Ecto neural progenitor cell (in vitro differentiated cells): ENCODE results near the gene DAND5.
"Not testable (repeated sequence)": the region's sequence is repeated elsewhere in the genome, so short reads cannot be mapped to it uniquely, and the experiment has no call there.

ENCODE experiments used
- DNase-seq: peaks from one replicate; pipeline ENCODE4 v3.0.0-alpha.2; 2018; ENCODE audit warnings: low spot score

Gene DAND5

DNA sequence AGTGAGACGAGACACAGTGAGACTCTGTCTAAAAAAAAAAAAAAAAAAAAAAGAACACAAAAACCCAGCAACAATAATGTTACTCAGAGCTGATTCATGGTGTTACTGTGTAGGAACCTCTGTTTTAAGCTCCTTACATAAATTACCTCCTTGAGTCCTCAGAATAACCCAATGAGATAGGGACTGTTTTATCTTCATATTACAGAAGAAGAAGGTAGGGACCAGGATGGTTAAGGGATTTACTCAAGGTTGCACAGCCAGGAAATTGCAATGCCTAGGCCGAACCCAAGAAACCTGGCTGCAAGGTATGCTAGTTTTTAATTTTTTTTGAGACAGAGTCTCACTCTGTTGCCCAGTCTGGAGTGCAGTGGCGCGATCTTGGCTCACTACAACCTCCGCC lies 1.5 kb upstream of the DAND5 start:
- no peak for DNase-seq

DNA sequence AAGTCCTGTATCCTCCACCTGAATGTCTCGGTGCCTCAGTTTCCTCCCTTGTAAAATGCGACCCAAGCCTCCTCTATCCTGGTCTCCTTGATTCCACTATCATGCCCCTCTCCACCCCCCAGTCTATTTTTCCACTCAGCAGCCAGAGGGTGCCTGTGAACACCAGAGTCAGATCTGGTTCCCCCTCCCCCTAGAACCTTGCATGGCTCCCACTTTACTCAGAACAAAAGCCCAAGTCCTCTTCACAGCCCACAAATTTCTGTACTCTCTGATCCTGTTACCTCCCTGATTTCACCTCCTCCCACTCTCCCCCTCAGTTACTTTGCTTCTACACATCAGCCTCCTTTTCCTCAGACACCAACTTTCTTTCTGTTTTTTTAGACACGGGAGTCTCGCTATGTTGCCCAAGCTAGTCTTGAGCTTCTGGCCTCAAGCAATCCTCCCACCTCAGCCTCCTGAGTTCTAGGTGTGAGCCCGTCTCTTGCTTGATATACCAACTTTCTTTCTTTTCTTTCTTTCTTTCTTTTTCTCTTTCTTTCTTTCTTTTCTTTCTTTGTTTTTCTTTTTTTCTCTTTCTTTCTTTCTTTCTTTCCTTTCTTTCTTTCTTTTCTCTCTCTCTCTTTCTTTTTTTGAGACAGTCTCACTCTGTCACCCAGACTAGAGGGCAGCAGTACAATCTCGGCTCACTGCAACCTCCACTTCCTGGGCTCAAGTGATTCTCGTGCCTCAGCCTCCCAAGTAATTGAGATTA lies 869 bp downstream of the DAND5 start:
- DNase-seq, result no peak

GRCh38 chr19:12973236-12973635 lies 3.9 kb downstream of the DAND5 start:
- DNase-seq, result peak; percentile 41

GRCh38 chr19:12974301-12975220 lies 5.2 kb downstream of the DAND5 start:
- no peak for DNase-seq

- DNase-seq, result no peak
Measured at GRCh38 chr19:12975221-12975741, 5.9 kb downstream of the DAND5 start.

- DNase-seq, result not testable (repeated sequence)
Measured at GRCh38 chr19:12976109-12976508, 6.7 kb downstream of the DAND5 start.

DNA sequence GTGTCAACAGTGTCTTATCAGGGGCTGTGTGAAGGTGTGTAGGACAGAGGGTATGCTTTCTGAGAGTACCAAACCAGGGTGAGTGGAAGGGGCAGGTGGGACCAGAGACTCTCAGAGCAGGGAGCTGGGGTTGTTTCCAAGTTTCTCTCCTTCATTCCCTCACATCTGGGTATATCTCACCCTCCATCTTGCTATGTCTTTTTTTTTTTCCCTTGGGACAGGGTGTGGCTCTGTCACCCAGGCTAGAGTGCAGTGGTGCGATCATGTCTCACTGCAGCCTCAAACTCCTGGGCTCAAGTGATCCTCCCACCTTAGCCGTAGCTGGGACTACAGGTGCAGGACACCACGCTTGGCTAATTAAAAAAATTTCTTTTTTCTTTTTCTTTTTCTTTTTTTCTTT lies 10.6 kb downstream of the DAND5 start:
- DNase-seq, result no peak

- DNase-seq, result no peak
Measured at GRCh38 chr19:12982648-12983047, 13.3 kb downstream of the DAND5 start.

GRCh38 chr19:12983091-12983490 lies 13.7 kb downstream of the DAND5 start:
- DNase-seq, result no peak

DNA sequence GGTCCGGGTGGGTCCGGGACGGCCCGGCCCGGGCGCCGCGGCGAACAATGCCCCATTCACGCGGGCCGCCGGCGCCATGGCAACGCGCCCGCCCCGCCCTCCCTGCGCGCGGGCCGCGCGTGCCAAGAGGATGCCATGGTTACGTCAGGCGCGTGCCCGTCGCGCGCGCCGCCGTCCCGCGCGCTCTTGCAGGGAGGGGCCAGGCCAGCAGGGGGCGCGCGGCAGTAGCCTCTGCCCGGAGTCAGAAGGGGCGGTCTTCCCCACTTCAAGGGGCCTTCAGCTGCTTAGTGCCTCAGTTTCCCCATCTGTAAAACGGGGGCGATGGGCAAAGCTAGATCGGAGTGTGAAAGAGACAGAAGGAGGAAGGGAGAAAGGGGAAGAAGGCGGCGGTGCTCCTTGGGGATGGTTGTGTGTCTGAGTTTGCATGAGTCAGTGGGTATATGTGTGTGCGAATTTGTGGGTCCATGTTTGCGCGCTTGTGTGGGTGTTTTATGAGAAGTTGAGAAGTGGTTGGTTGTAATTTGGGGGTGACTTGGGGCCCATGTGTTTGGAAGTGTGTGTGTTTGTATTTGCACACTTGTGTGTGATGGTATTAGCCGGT lies 14.3 kb downstream of the DAND5 start:
- DNase-seq, result peak; percentile 92

DNA sequence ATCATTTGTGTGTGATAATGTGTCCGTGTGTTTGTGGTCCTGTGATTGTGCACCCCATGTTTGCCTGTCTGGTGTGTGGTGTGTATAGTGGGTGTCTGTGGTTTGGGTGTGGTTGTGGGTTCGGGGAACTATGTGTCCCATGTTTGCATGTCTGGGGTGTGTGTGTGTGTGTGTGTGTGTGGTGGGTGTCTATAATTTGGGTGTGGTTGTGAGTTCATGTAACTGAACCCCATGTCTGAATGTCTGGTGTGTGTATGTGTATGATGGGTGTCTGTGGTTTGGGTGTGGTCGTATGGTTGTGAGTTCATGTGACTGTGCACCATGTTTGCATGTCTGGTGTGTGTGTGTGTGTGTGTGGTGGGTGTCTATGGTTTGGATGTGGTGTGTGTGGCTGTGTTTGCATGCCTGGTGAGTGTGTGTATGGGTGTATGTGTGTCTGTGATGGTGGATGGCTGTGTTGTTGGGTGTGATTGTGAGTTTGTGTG lies 14.8 kb downstream of the DAND5 start:
- DNase-seq, result no peak

DNA sequence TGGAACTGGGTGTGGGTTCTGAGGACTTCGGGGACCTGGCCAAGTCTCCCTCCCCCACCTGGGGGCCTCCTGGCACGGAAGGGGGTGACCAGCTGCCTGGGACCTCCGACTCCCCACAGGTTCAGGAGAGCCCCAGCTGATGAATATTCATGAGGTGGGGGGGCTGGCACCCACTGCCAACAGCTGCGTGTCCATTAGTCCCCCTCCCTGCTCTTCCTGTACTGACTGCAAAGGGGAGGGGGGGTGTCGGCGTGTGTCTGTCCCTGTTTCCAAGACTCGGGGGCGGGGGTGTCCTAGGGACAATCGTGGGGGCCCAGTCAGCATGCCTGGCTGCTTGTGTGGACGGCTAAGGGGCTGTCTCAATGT lies 15.3 kb downstream of the DAND5 start:
- DNase-seq, result no peak

- no peak for DNase-seq
Measured at GRCh38 chr19:12985049-12985776, 15.8 kb downstream of the DAND5 start.

DNA sequence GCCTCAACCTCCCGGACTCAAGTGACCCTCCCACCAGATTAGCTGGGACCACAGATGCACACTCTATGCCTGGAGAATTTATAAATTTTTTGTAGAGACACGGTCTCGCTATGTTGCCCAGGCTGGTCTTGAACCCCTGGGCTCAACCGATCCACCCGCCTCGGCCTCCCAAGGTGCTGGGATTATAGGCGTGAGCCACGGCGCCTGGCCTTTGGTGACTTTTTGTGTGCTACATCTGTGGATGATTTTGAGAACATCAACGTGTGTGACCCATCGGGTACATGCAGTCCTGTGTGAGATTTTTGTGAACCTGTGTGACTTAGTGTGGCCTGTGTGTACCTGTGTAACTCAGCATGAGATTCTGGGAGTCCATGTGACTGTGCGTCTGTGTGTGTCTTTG lies 17.4 kb downstream of the DAND5 start:
- DNase-seq, result no peak

GRCh38 chr19:12987190-12987589 lies 17.8 kb downstream of the DAND5 start:
- DNase-seq, result no peak

DNA sequence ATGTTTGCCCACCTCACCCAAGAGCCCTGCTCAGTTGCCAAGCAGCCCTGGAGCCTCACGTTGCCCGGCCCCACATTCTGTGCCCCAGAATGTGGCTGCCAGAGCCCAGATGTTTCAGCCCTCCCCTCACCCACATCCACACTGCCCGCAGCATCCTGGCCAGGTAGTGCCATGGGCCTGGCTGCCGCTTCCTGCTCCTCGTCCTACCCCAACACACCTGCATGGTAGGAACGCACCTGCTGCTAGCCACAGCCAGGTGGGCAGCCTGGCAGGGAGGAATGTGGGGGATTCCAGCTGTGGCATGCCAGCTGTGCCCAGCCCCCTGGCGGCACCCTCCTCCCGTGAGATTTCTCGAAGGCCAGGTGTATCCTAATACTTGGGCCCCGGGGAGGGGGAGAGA lies 18.4 kb downstream of the DAND5 start:
- no peak for DNase-seq

- DNase-seq, result no peak
Measured at GRCh38 chr19:12990431-12990830, 21.1 kb downstream of the DAND5 start.

DNA sequence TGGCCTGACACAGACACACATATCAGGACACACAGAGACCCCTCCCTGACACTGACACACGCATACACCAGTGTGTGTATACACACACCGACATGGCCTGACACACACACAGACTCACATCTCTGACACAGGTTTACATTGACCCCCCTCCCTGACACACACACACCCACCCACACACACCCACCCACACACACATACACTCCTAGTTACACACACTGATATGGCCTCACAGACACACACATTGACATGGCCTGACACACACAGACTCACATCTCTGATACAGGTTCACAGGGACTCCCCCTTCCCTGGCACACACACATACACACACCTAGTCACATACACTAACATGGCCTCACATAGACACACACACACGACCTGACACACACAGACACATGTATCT lies 21.5 kb downstream of the DAND5 start:
- no peak for DNase-seq

DNA sequence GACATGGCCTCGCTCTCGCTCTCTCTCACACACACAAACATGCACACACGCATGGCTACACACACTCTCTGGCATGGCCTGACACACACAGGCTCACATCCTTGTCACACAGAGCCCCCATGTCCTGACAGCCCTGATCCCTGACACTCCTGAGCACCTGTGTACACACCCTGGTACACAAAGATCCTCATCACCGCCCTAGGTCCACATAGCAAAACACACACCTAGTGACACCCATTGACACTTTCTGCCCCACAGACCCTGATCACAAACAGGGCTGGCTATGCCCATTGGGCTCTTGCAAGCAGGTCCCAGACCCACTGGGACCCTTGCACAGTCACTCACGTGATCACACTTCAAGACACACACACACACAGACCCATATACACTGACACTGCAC lies 21.9 kb downstream of the DAND5 start:
- DNase-seq, result no peak

DNA sequence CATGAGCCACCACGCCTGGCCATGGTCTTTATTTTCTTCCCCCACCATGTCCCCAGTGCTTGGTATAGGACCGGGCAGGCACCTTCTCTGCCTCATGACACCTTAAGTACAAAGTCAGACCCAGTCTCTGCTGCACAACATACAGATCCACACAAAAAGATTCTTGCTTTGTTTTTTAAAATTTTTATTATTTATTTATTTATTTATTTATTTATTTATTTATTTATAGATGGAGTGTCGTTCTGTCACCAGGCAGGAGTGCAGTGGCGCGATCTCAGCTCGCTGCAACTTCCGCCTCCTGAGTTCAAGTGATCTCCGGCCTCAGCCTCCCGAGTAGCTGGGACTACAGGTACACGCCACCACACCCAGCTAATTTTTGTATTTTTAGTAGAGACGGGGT lies 23.4 kb downstream of the DAND5 start:
- no peak for DNase-seq

GRCh38 chr19:12993562-12993961 lies 24.2 kb downstream of the DAND5 start:
- no peak for DNase-seq
